H1 (cell line): ENCODE data around the gene OSBPL6. TPM values are rescaled to one million over a fixed set of nuclear protein-coding genes. Genes with fewer than 3 reads are reported as not detected.

Source experiments
- CTCF ChIA-PET: fragments of 300-600 bp; sonication (Branson Sonifier 250); formaldehyde crosslinking; loops from one replicate; lab custom pipeline; 2021; ENCODE audit not compliant: partially characterized antibody; lab: Charles Lee
- POLR2A ChIA-PET: fragments of 300-600 bp; sonication (Branson Sonifier 250); formaldehyde crosslinking; loops from one replicate; lab custom pipeline; 2021; ENCODE audit warnings: inconsistent platforms; ENCODE audit not compliant: partially characterized antibody; lab: Charles Lee
- DNase-seq, 2 experiments: peaks; one replicate each; pipeline versions ENCODE4 v3.0.0 to v3.0.0-alpha.2; 2010 to 2022; ENCODE audit warnings: low spot score in 2 of 2, low read depth in 1 of 2, mixed read lengths in 1 of 2
- FAIRE-seq: peaks from 2 replicates; lab custom pipeline; 2011; peaks lifted over from hg19 to GRCh38; lab: Jason Lieb, UNC
- H2AFZ ChIP-seq: 2 replicates; pipeline ENCODE4 v1.8.1; 2012; ENCODE audit warnings: low read length, inconsistent platforms
- H2AK5ac ChIP-seq: 2 replicates; pipeline ENCODE4 v1.6.1; 2013; ENCODE audit warnings: low read depth, low read length
- H2BK120ac ChIP-seq: replicated peaks from 2 replicates; pipeline ENCODE3; 2013; ENCODE audit warnings: low read depth, low read length, inconsistent platforms
- H2BK12ac ChIP-seq: 2 replicates; pipeline ENCODE4 v1.6.1; 2013; ENCODE audit warnings: low read depth, low read length
- H2BK15ac ChIP-seq: 2 replicates; pipeline ENCODE4 v1.6.1; 2013; ENCODE audit warnings: low read length
- H2BK20ac ChIP-seq: 2 replicates; pipeline ENCODE4 v1.6.1; 2013; ENCODE audit warnings: low read length
- H2BK5ac ChIP-seq: 2 replicates; pipeline ENCODE4 v1.6.1; 2013; ENCODE audit warnings: low read depth, low read length
- H3K14ac ChIP-seq: 2 replicates; pipeline ENCODE4 v1.6.1; 2013; ENCODE audit warnings: inconsistent platforms; ENCODE audit not compliant: insufficient read length
- H3K18ac ChIP-seq: 2 replicates; pipeline ENCODE4 v1.6.1; 2013; ENCODE audit warnings: low read length; ENCODE audit errors: extremely low read depth
- H3K23ac ChIP-seq: 2 replicates; pipeline ENCODE4 v1.6.1; 2013; ENCODE audit warnings: inconsistent platforms; ENCODE audit not compliant: insufficient read length
- H3K23me2 ChIP-seq: 2 replicates; pipeline ENCODE4 v1.6.1; 2013; ENCODE audit warnings: low read depth, low read length
- H3K27ac ChIP-seq: 2 replicates; pipeline ENCODE4 v1.6.1; 2011; ENCODE audit warnings: low read depth, low read length, inconsistent platforms
- H3K27me3 ChIP-seq, 4 experiments: replicated peaks in 1 of 4; 1 replicate in 1 of 4; 2 replicates in 3 of 4; pipeline versions ENCODE4 v1.6.1 to v1.8.1; 2011 to 2013; ENCODE audit warnings: low read length in 3 of 4, mild to moderate bottlenecking in 3 of 4, inconsistent platforms in 2 of 4, mixed read lengths in 2 of 4, moderate library complexity in 1 of 4; ENCODE audit not compliant: control insufficient read depth in 3 of 4, insufficient read depth in 3 of 4; ENCODE audit errors: extremely low read depth in 1 of 4
- H3K36me3 ChIP-seq, 4 experiments: 2 replicates each; pipeline versions ENCODE4 v1.6.1 to v1.8.1; 2011 to 2013; ENCODE audit warnings: mild to moderate bottlenecking in 4 of 4, low read length in 3 of 4, moderate library complexity in 2 of 4, control low read depth in 1 of 4, inconsistent platforms in 1 of 4; ENCODE audit not compliant: insufficient read depth in 4 of 4, control insufficient read depth in 2 of 4
- H3K4ac ChIP-seq: replicated peaks from 2 replicates; pipeline ENCODE3; 2013; ENCODE audit warnings: low read length, low read depth, mixed read lengths, inconsistent platforms; ENCODE audit not compliant: insufficient read length
- H3K4me1 ChIP-seq, 4 experiments: replicated peaks in 1 of 4; 1 replicate in 1 of 4; 2 replicates in 3 of 4; pipeline versions ENCODE4 v1.6.1 to v1.8.1; 2011 to 2013; ENCODE audit warnings: low read length in 3 of 4, inconsistent platforms in 2 of 4, mixed read lengths in 1 of 4; ENCODE audit not compliant: insufficient read depth in 4 of 4, control insufficient read depth in 3 of 4
- H3K4me2 ChIP-seq, 2 experiments: 2 replicates each; pipeline versions ENCODE4 v1.6.1 to v1.8.1; 2011 to 2013; ENCODE audit warnings: low read depth in 2 of 2, low read length in 2 of 2, control low read depth in 1 of 2, inconsistent platforms in 1 of 2, mild to moderate bottlenecking in 1 of 2; ENCODE audit not compliant: insufficient read depth in 1 of 2
- H3K4me3 ChIP-seq, 4 experiments: fragments of 200-600, 300-600 bp in 1 of 4; sonication (generic), shearing (Covaris generic), sonication (Bioruptor Twin) in 1 of 4; 2 replicates each; pipeline versions ENCODE4 v1.5.1 to v1.8.1; 2011 to 2016; ENCODE audit warnings: low read length in 4 of 4, low read depth in 3 of 4, control low read depth in 2 of 4, inconsistent platforms in 2 of 4, mild to moderate bottlenecking in 2 of 4, mixed read lengths in 1 of 4, moderate library complexity in 1 of 4; ENCODE audit not compliant: insufficient read depth in 2 of 4; ENCODE audit errors: extremely low read depth in 1 of 4
- H3K56ac ChIP-seq: replicated peaks from 2 replicates; pipeline ENCODE3; 2013; ENCODE audit warnings: low read depth, mild to moderate bottlenecking, mixed read lengths, low read length, inconsistent platforms; ENCODE audit not compliant: insufficient read length
- H3K79me1 ChIP-seq: 2 replicates; pipeline ENCODE4 v1.6.1; 2013; ENCODE audit warnings: low read depth, low read length, control low read depth
- H3K79me2 ChIP-seq, 2 experiments: 2 replicates each; pipeline versions ENCODE4 v1.6.1 to v1.8.1; 2012 to 2013; ENCODE audit warnings: low read length in 2 of 2, mild to moderate bottlenecking in 2 of 2, inconsistent platforms in 1 of 2; ENCODE audit not compliant: insufficient read depth in 2 of 2, control insufficient read depth in 1 of 2
- H3K9ac ChIP-seq, 4 experiments: replicated peaks in 1 of 4; 1 replicate in 1 of 4; 2 replicates in 3 of 4; pipeline versions ENCODE4 v1.6.1 to v1.8.1; 2011 to 2013; ENCODE audit warnings: low read depth in 3 of 4, low read length in 3 of 4, control low read depth in 2 of 4, mild to moderate bottlenecking in 2 of 4, moderate library complexity in 2 of 4, inconsistent platforms in 1 of 4; ENCODE audit errors: extremely low read depth in 1 of 4
- H3K9me3 ChIP-seq, 2 experiments: 2 replicates each; pipeline versions ENCODE4 v1.6.1 to v1.8.1; 2012 to 2013; ENCODE audit warnings: mild to moderate bottlenecking in 2 of 2, moderate library complexity in 2 of 2, control low read depth in 1 of 2, inconsistent platforms in 1 of 2, low read depth in 1 of 2, low read length in 1 of 2, mixed read lengths in 1 of 2; ENCODE audit not compliant: insufficient read depth in 2 of 2
- H4K20me1 ChIP-seq, 2 experiments: replicated peaks in 1 of 2; 2 replicates each; pipeline versions ENCODE3 to v1.8.1; 2011 to 2013; ENCODE audit warnings: inconsistent platforms in 2 of 2, low read length in 2 of 2, mild to moderate bottlenecking in 1 of 2; ENCODE audit not compliant: insufficient read depth in 2 of 2, control insufficient read depth in 1 of 2
- H4K5ac ChIP-seq: 2 replicates; pipeline ENCODE4 v1.6.1; 2013; ENCODE audit warnings: low read length, low read depth, mixed read lengths, inconsistent platforms; ENCODE audit not compliant: insufficient read length
- H4K8ac ChIP-seq: 2 replicates; pipeline ENCODE4 v1.8.0; 2013; ENCODE audit warnings: mild to moderate bottlenecking, moderate library complexity, low read length, inconsistent platforms; ENCODE audit not compliant: insufficient read depth; ENCODE audit errors: extremely low read depth
- H4K91ac ChIP-seq: replicated peaks from 2 replicates; pipeline ENCODE3; 2013; ENCODE audit warnings: low read length, mixed read lengths, inconsistent platforms; ENCODE audit not compliant: insufficient read length
- BACH1 ChIP-seq: IDR thresholded peaks from 2 replicates; pipeline ENCODE4 v1.6.1; 2012; ENCODE audit warnings: low read length, improper control_type of control experiment
- BRCA1 ChIP-seq: IDR thresholded peaks from 2 replicates; pipeline ENCODE4 v1.6.1; 2012; ENCODE audit warnings: low read depth, low read length, improper control_type of control experiment
- CBX5 ChIP-seq: fragments of 300-800, 300-1000 bp; sonication (generic); IDR thresholded peaks from 2 replicates; pipeline ENCODE4 v1.7.1; 2016; ENCODE audit warnings: antibody characterized with exemption, low read length, low read depth
- CBX8 ChIP-seq: fragments of 300-800, 300-1000 bp; sonication (generic); IDR thresholded peaks from 2 replicates; pipeline ENCODE4 v1.7.1; 2016; ENCODE audit warnings: low read depth, low read length, borderline replicate concordance
- CEBPB ChIP-seq: IDR thresholded peaks from 2 replicates; pipeline ENCODE4 v1.6.1; 2012; ENCODE audit warnings: low read depth, low read length
- EZH2 ChIP-seq: fragments of 200-600 bp; sonication (generic); IDR thresholded peaks from 2 replicates; pipeline ENCODE4 v1.7.1; 2012; ENCODE audit warnings: low read depth, mild to moderate bottlenecking, moderate library complexity, low read length, inconsistent platforms; ENCODE audit not compliant: severe bottlenecking
- JUN ChIP-seq: IDR thresholded peaks from 2 replicates; pipeline ENCODE4 v1.6.1; 2011; ENCODE audit warnings: low read depth, mild to moderate bottlenecking, improper control_type of control experiment, low read length
- JUND ChIP-seq: IDR thresholded peaks from 2 replicates; pipeline ENCODE4 v1.6.1; 2011; ENCODE audit warnings: mild to moderate bottlenecking, improper control_type of control experiment, low read length
- POLR2A ChIP-seq, 2 experiments: IDR thresholded peaks; 1 replicate in 1 of 2; 2 replicates in 1 of 2; pipeline ENCODE4 v1.6.1; 2011; ENCODE audit warnings: low read depth in 2 of 2, low read length in 2 of 2, mild to moderate bottlenecking in 2 of 2; ENCODE audit errors: control extremely low read depth in 1 of 2
- SAP30 ChIP-seq: fragments of 300-600 bp; sonication (generic); IDR thresholded peaks from 2 replicates; pipeline ENCODE4 v1.7.1; 2012; ENCODE audit warnings: low read length, moderate library complexity, mild to moderate bottlenecking, inconsistent platforms; ENCODE audit not compliant: insufficient read depth, insufficient replicate concordance
- SRF ChIP-seq: IDR thresholded peaks from 2 replicates; pipeline ENCODE4 v1.6.1; 2011; ENCODE audit warnings: mild to moderate bottlenecking, low read depth, low read length, moderate library complexity
- TAF7 ChIP-seq: optimal IDR thresholded peaks from 2 replicates; pipeline ENCODE3; 2011; ENCODE audit warnings: low read depth, mild to moderate bottlenecking, inconsistent platforms, low read length, moderate library complexity, borderline replicate concordance
- TBP ChIP-seq: IDR thresholded peaks from 2 replicates; pipeline ENCODE4 v1.6.1; 2011; ENCODE audit warnings: low read depth, low read length, improper control_type of control experiment
- WGBS, 2 experiments: shearing (Covaris generic) in 1 of 2; methylation state at CpG; one replicate each; pipeline versions ENCODE4 v1.1.6 to v1.1.7; 2013 to 2015; ENCODE audit warnings: low lambda C conversion rate in 2 of 2, mixed read lengths in 2 of 2, inconsistent platforms in 1 of 2, low coverage in 1 of 2, missing lambda C conversion rate in 1 of 2; ENCODE audit not compliant: insufficient replicate concordance in 2 of 2, insufficient coverage in 1 of 2, insufficient read length in 1 of 2; ENCODE audit errors: extremely low coverage in 1 of 2, missing lambda C conversion rate in 1 of 2; 5-methylcytosine and 5-hydroxymethylcytosine counted together
- polyA plus RNA-seq, 7 experiments: library from polyadenylated mRNA; depleted of rRNA in 3 of 7; stranded (reverse) in 5 of 7; unstranded in 2 of 7; fragments of >200 nt in 5 of 7; fragments of 200-250 nt in 2 of 7; gene quantifications; 1 replicate in 5 of 7; 2 replicates in 1 of 7; 4 replicates in 1 of 7; pipeline versions ENCODE4 v1.2.1 to v1.2.3, GENCODE V29; 2011 to 2013; ENCODE audit warnings: missing spikeins in 2 of 7, mixed read lengths in 2 of 7
- total RNA-seq: library from RNA; stranded (reverse); fragmentation: NEBNext Ultra II Directional; extraction: Animal tissue kit (Norgen Biotek cat#: 25700); gene quantifications from 2 replicates; pipeline ENCODE4 v1.2.1, GENCODE V29; 2021
- TF ChIP-seq, protein P1 (sequence below): IDR thresholded peaks from 2 replicates; pipeline ENCODE4 v1.6.1; 2012; ENCODE audit warnings: inconsistent platforms

Gene OSBPL6
- total and polyA plus RNA-seq, 2 of the 8 experiments (the other 6 are each of a cell fraction or from before 2014, with no cell fraction given), result 1.7 to 5.6 TPM

DNA sequence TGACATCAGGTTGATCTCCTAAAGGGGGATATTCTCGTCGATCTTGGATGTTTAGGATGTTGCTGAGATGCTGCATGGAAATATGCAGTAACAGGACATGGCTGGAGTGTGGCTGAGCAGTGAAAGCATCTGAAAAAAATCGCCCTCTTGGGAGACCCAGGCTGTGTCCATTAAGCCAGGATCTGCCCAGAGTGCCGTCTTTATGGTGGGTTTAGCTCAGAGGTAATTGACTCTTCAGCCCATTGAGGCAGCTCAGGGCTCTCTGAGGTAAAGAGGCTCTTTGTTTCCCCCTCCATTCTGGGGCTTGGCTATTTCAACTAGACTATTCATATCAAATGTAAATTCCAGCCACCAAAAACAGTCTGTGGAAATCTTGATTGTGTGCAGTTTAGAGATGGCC, 26.5 kb downstream of the OSBPL6 start:
- no peak overlapping the region for H2BK5ac ChIP-seq
- CTCF ChIA-PET, result interaction anchor here (1.1 to 1.9 kb wide), 3 partner anchors 9 to 89 kb away, joined by 3 to 6 read pairs (median 3); no protein-coding TSS in a partner anchor
- no peak overlapping the region for H2AK5ac ChIP-seq
- H3K27ac ChIP-seq, result no peak overlapping the region
- no peak overlapping the region for H3K4me2 ChIP-seq
- H4K91ac ChIP-seq, result no peak overlapping the region
- no peaks in the 10 kb centered on the region for H3K36me3 ChIP-seq
- POLR2A ChIA-PET, result interaction anchor here (0.8 kb wide), 1 partner anchor 9 kb away, joined by 3 read pairs; no protein-coding TSS in a partner anchor
- 89% methylated on average over 4 of the region's 4 CpGs; no CpG with 5 or more reads in 1 of the 2 experiments for WGBS, 2 experiments
- H3K79me2 ChIP-seq, result no peaks in the 10 kb centered on the region
- no peak overlapping the region for H3K56ac ChIP-seq
- no peak overlapping the region for H3K4ac ChIP-seq
- H4K5ac ChIP-seq, result no peak overlapping the region
- no peak overlapping the region for H2AFZ ChIP-seq
- H4K8ac ChIP-seq, result no peak overlapping the region
- no peak overlapping the region for H3K23ac ChIP-seq
- H3K23me2 ChIP-seq, result peaks cover 5% of the 10 kb centered on the region; the same call in 1 of the 2 replicates
- H4K20me1 ChIP-seq, result peaks cover 2 to 4% of the 10 kb centered on the region in 2 experiments
- H3K18ac ChIP-seq, result no peak overlapping the region
- FAIRE-seq (no peak), DNase-seq (no peak)
- no peak overlapping the region for H2BK12ac ChIP-seq
- H2BK120ac ChIP-seq, result no peak overlapping the region
- no peak overlapping the region for H2BK15ac ChIP-seq
- no peak overlapping the region for H3K9ac ChIP-seq
- H3K14ac ChIP-seq, result no peak overlapping the region
- H2BK20ac ChIP-seq, result no peak overlapping the region
- peaks cover 1 to 19% (median 9%) of the 10 kb centered on the region in 4 experiments; a peak in 5 of 7 replicates for H3K27me3 ChIP-seq
- no peaks in the 10 kb centered on the region; the same call in 1 of the 2 replicates for H3K79me1 ChIP-seq
- no peak overlapping the region for H3K4me3 ChIP-seq
- no peaks in the 10 kb centered on the region; a peak in 1 of 4 replicates for H3K9me3 ChIP-seq
- H3K4me1 ChIP-seq, result peaks cover 4 to 14% (median 7%) of the 10 kb centered on the region in 4 experiments; a peak in 6 of 7 replicates
- TF ChIP-seq CEBPB (no peak), TAF7 (no peak), CBX5 (no peak), JUND (no peak), POLR2A (IDR thresholded peaks at IDR 0.05; ENCODE audit: control extremely low read depth in 1 of 2, low read depth in 2 of 2, low read length in 2 of 2) (no peak), BACH1 (no peak), TBP (no peak), BRCA1 (no peak), EZH2 (no peak), SAP30 (no peak), JUN (no peak), SRF (no peak), CBX8 (no peak)
- TF ChIP-seq, protein P1, sequence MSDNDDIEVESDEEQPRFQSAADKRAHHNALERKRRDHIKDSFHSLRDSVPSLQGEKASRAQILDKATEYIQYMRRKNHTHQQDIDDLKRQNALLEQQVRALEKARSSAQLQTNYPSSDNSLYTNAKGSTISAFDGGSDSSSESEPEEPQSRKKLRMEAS, result no peak
